Mammary microvascular endothelial cell (primary cell): Measurements from ENCODE around the gene TOMM22. TPM values are rescaled to one million over a fixed set of nuclear protein-coding genes. Genes with fewer than 3 reads are reported as not detected.

Source experiments
- total RNA-seq: library from RNA; depleted of rRNA; stranded (reverse); fragments of >200 nt; gene quantifications from 2 replicates; pipeline ENCODE4 v1.2.3, GENCODE V29; 2015

The TOMM22 gene
- total RNA-seq = 83.6 and 96.4 TPM in 2 replicates

GRCh38 chr22:38681582-38682335, at the start of gene TOMM22:
Gene TOMM22 (plus strand): TSS chr22:38681957. CDS start chr22:38681979, 22 bp downstream.

DNA sequence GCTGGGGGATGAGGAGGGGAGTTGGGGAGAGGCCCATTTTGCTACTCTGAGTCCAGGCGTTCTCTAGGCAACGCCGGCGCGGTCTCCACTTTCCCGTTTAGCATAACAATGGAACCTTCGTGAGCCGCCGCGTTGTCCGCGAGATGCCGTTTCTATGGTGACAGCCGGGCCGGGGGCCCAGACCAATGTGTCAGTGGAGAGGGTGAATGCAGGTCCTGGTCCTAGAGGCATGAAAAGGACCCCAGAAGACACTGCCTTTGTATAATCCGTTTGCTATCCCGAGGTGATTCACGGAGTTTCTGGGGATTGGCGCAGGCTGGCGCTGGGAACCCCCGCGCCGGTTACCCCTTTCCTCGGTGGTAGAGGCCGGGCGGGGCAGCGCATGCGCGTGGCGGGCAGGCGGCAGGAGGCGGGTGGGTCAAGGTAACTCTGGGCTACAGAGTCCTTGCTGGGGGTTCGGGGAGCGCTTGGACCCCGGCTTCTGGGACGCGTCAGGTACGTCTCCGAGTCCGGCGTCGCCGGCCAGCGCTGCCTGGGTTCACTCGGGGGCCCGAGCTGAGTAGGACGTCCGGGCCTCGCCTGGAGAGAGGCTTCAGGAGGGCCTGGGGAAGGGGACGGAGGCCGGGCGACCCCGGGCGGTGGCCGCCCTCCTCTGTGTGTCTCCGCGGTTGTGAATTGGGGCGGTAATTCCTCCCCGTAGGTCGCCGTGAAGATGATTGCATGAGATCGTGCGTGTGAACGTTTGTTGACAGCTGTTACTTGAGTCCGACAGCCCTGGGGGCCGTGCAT, 25.3 kb upstream of the TOMM22 start, which contains the start of the genes CBY1 and FAM227A:
Gene CBY1, plus strand, starts transcription at position 383 of the 789 bp plus-strand sequence. CDS start 11,417 bp downstream, outside the sequence.
Gene FAM227A, minus strand, starts transcription at position 137 of the 789 bp plus-strand sequence. CDS start 6,224 bp downstream, outside the sequence.

DNA sequence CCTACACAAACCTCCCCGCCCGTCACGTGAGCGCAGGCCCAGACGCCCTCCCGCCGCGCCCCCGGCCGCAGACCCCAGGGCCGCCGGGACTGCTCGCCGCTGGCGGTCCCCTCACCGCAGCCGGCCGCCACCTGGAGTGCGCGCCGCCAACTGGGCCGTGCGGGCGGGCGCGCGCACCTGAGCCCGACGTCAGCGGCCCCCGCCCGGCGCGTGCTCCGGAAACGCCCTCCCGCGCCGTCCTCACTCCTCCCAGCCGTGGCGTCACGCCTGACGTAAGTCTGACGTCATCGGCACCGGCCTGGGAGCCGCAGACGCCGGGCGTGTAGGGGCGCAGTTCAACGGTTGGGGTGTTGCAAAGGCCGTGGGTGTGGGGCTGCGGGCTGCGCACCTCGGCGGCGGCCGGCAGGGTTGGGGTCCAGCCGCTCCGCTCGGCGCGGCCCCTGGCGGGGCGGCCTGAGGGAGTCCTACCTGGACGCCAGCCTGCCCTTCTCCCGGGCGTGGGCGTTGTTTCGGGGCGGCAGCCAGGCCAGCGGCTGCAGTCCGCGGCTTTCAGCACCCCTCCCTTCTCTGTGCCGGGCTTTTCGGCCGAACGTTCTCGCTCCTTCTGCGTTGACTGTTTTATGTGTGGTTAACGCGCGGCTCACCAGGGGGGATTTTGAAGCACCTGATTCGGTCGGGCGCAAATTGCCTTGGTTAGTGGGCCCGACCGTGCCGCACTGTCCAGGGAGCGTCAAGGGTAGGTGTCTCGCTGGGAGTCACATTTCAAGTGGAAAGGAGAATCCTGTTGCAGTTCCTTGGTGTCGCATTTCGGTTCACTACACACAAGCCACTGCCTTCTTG, 19.3 kb downstream of the TOMM22 start, which contains the start of gene JOSD1:
Gene JOSD1, minus strand, starts transcription at position 155 of the 840 bp plus-strand sequence. CDS start 956 bp downstream, outside the sequence.

GRCh38 chr22:38705235-38706100, 23.7 kb downstream of the TOMM22 start, which contains the start of gene GTPBP1:
Gene GTPBP1 (plus strand): TSS chr22:38705944. CDS start chr22:38705956, 12 bp downstream.

Other genes with a start within 250 kb of the TOMM22 start
- gene KCNJ4, start 226.8 kb upstream of the TOMM22 start, total RNA-seq = not detected in 2 replicates
- gene KDELR3, start 213.9 kb upstream of the TOMM22 start, total RNA-seq = 30.4 and 32.4 TPM in 2 replicates
- 205 and 212 TPM in 2 replicates for gene DDX17, start 175.6 kb upstream of the TOMM22 start, total RNA-seq
- gene DMC1, start 111.8 kb upstream of the TOMM22 start, total RNA-seq = 0.53 and 1.9 TPM in 2 replicates
- not detected in 2 replicates for gene FAM227A, start 25.6 kb upstream of the TOMM22 start, total RNA-seq
- 20.3 and 22.7 TPM in 2 replicates for gene CBY1, start 25.3 kb upstream of the TOMM22 start, total RNA-seq
- gene JOSD1, start 19.0 kb downstream of the TOMM22 start, total RNA-seq = 78.4 and 87.0 TPM in 2 replicates
- 27.6 and 28.2 TPM in 2 replicates for gene GTPBP1, start 24.0 kb downstream of the TOMM22 start, total RNA-seq
- 69.0 and 82.1 TPM in 2 replicates for gene SUN2, start 74.0 kb downstream of the TOMM22 start, total RNA-seq
- gene DNAL4, start 112.2 kb downstream of the TOMM22 start, total RNA-seq = 13.5 and 16.5 TPM in 2 replicates
- gene NPTXR, start 162.1 kb downstream of the TOMM22 start, total RNA-seq = 0.05 and 0.07 TPM in 2 replicates
- 39.9 and 41.7 TPM in 2 replicates for gene CBX6, start 190.3 kb downstream of the TOMM22 start, total RNA-seq